Subcutaneous abdominal adipose tissue (tissue), 5 donors: Measurements from ENCODE around the gene NME7.

ENCODE experiments used
- H3K27ac ChIP-seq: one replicate; pipeline ENCODE4 v1.7.0; 2013; ENCODE audit warnings: low read depth, mild to moderate bottlenecking, inconsistent platforms, low read length, moderate library complexity
- H3K27me3 ChIP-seq, 5 donors: one replicate each; pipeline ENCODE4 v1.7.0; 2013; ENCODE audit warnings: low read length in 5 of 5, inconsistent platforms in 1 of 5; ENCODE audit not compliant: control insufficient read depth in 5 of 5, insufficient read depth in 4 of 5
- H3K36me3 ChIP-seq, 5 donors: one replicate each; pipeline ENCODE4 v1.7.0; 2013; ENCODE audit warnings: low read length in 5 of 5; ENCODE audit not compliant: control insufficient read depth in 5 of 5, insufficient read depth in 5 of 5
- H3K4me1 ChIP-seq, 5 donors: one replicate each; pipeline ENCODE4 v1.7.0; 2013; ENCODE audit warnings: low read length in 5 of 5, mild to moderate bottlenecking in 3 of 5, moderate library complexity in 1 of 5; ENCODE audit not compliant: control insufficient read depth in 5 of 5, insufficient read depth in 5 of 5
- H3K4me3 ChIP-seq, 5 donors: one replicate each; pipeline ENCODE4 v1.7.0; 2013; ENCODE audit warnings: low read length in 5 of 5, low read depth in 1 of 5
- H3K9ac ChIP-seq, 5 donors: one replicate each; pipeline ENCODE4 v1.7.0; 2013; ENCODE audit warnings: low read length in 5 of 5, mild to moderate bottlenecking in 4 of 5, moderate library complexity in 3 of 5
- H3K9me3 ChIP-seq, 5 donors: one replicate each; pipeline ENCODE4 v1.7.0; 2013; ENCODE audit warnings: low read length in 5 of 5; ENCODE audit not compliant: control insufficient read depth in 5 of 5
- donor health status: healthy.
- donor health status: healthy.
- donor health status: healthy.
- donor health status: healthy.
- donor health status: healthy.

Gene NME7

DNA sequence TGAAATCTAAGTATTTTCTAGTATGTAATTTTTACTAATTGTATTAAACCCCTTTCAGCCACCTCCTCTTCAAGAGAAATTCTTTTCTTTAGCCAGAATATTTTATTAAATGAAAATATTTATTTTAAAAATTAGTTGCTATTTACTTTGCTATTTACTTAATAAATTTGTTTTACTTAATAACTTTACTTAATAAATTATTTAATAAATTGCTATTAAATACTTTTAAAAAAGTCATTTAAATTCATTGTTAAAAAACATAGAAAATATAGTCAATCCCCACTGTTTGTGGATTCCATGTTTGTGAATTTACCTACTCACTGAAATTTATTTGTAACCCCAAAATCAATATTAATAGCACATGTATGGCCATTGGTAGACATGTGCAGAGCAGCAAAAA lies 155.5 kb downstream of the NME7 start:
- Histone ChIP-seq H3K4me3 (no peak overlapping the region), H3K27me3 (no peaks in the 10 kb centered on the region), H3K4me1 (no peaks in the 10 kb centered on the region), H3K27ac (no peak overlapping the region), H3K9ac (no peak overlapping the region), H3K36me3 (peaks cover 0 to 4% (median 0%) of the 10 kb centered on the region in 5 donors), H3K9me3 (no peaks in the 10 kb centered on the region)

DNA sequence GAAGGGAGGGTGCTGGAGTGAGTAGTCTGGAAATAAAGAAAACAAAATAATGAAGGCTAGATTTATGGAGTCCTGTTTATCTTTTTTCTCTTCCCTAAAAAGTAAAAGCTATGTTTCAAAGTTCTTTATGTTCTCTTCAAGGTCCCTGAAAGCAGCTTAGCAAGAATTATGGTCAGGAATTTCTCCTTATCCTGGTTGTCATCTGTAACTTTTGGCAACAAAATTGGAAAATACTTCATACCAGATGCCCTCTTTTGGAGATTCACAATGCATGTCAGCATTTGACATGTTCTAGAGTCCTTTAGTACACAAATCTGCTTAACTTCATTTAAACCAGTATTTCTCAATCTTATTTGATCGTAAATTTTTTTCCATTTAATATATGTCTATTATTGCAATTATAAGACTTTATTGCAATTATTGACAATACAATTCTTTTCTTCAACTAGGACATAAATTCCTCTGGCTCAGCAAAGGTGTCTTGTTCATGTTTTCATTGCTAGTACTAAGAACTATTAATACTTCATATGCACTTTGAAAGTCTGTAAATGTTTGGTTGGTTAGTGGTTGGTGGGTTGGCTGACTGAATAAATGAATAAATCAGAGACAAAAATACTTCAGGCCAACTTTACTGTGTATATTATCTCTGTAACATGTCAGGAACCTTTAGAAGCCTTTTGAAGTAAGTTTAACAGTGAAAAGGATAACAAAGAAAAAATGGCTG lies 159.6 kb downstream of the NME7 start:
- Histone ChIP-seq H3K4me1 (no peaks in the 10 kb centered on the region), H3K9me3 (no peaks in the 10 kb centered on the region), H3K27ac (no peak overlapping the region), H3K9ac (no peak overlapping the region), H3K4me3 (no peak overlapping the region), H3K27me3 (no peaks in the 10 kb centered on the region), H3K36me3 (no peaks in the 10 kb centered on the region)

- no peak overlapping the region for H3K27ac ChIP-seq
- no peaks in the 10 kb centered on the region for H3K36me3 ChIP-seq
- no peaks in the 10 kb centered on the region for H3K27me3 ChIP-seq
- no peak overlapping the region for H3K9ac ChIP-seq
- H3K4me1 ChIP-seq, result no peaks in the 10 kb centered on the region
- H3K4me3 ChIP-seq, result no peak overlapping the region
- no peaks in the 10 kb centered on the region for H3K9me3 ChIP-seq
These were observed 163.4 kb downstream of the NME7 start for GRCh38 chr1:169204157-169204556.

DNA sequence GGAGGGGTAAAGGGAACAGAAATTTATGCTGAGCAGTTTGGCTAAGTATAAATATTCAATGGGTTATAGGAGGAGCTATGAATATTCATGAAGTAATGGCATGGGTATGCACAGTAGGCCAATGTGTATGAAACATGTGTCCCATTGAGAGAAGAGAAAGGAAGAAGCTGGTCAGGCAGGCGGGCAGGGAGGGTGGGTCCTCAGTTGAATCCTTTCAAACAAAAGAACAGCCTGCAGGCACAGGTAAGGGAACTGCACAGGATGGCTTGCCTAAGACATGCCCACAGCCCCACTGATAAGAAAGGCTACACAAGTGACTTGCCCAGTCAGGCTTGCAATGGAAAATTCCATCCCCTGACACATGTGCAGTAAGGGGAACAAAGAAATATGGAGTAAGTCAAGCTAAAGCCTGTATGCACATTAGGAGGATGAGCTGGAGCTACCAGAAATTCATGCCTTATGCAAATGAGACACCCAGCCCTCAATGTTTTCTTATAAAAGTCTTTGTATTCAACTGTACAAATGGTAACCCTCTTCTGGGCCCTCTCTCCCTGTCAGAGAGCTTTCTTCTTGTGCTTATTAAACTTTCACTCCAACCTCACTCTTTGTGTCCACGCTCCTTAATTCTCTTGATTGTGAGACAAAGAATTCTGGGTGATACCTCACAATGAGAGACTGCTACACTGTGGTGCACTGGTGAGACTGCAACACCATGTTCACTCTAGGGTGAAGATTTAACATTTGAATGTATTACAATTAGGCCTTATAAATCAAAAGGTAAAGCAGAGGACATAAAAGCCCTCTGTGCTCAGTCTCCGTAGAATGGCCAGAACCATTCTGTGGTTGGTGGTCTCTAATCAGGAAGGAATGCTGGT lies 164.6 kb downstream of the NME7 start:
- Histone ChIP-seq H3K4me1 (no peaks in the 10 kb centered on the region), H3K9ac (no peak overlapping the region), H3K4me3 (no peak overlapping the region), H3K27me3 (no peaks in the 10 kb centered on the region), H3K27ac (no peak overlapping the region), H3K9me3 (no peaks in the 10 kb centered on the region), H3K36me3 (no peaks in the 10 kb centered on the region)

GRCh38 chr1:169201084-169201619 lies 166.4 kb downstream of the NME7 start:
- Histone ChIP-seq H3K4me1 (no peaks in the 10 kb centered on the region), H3K36me3 (no peaks in the 10 kb centered on the region), H3K9me3 (no peaks in the 10 kb centered on the region), H3K9ac (no peak overlapping the region), H3K4me3 (no peak overlapping the region), H3K27ac (no peak overlapping the region), H3K27me3 (no peaks in the 10 kb centered on the region)

GRCh38 chr1:169200319-169200718 lies 167.3 kb downstream of the NME7 start:
- Histone ChIP-seq H3K9me3 (no peaks in the 10 kb centered on the region), H3K27me3 (no peaks in the 10 kb centered on the region), H3K4me3 (no peak overlapping the region)

GRCh38 chr1:169196581-169196980 lies 171.0 kb downstream of the NME7 start:
- Histone ChIP-seq H3K36me3 (no peaks in the 10 kb centered on the region), H3K27ac (no peak overlapping the region), H3K9me3 (no peaks in the 10 kb centered on the region), H3K27me3 (no peaks in the 10 kb centered on the region), H3K4me1 (peaks cover 0 to 3% (median 0%) of the 10 kb centered on the region in 5 donors), H3K9ac (no peak overlapping the region), H3K4me3 (no peak overlapping the region)

More at GRCh38 chr1:169200319-169200718, 167.3 kb downstream of the NME7 start:
- Histone ChIP-seq H3K4me1 (no peaks in the 10 kb centered on the region), H3K27ac (no peak overlapping the region), H3K9ac (no peak overlapping the region), H3K36me3 (no peaks in the 10 kb centered on the region)

DNA sequence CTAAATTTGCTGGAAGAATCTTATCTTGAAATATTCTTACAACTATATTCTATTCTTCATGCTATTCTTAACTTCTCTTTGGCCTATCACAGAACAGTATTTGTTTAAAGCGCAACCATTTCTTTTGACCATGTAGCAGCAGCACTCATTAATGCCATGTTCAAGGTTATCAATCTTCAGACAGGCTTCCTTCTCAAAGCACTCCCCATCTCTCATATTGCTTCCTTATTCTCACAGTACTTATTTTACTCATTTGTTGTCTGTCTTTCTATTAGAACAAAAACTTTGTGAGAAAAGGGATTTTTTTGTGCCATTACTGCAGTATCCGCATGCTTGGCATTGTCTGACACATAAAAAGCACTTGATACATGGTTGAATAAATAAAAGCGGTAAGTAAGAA lies 171.4 kb downstream of the NME7 start:
- Histone ChIP-seq H3K9me3 (no peaks in the 10 kb centered on the region), H3K9ac (no peak overlapping the region), H3K4me1 (peaks cover 0 to 3% (median 0%) of the 10 kb centered on the region in 5 donors), H3K4me3 (no peak overlapping the region), H3K27me3 (no peaks in the 10 kb centered on the region), H3K27ac (no peak overlapping the region), H3K36me3 (no peaks in the 10 kb centered on the region)

DNA sequence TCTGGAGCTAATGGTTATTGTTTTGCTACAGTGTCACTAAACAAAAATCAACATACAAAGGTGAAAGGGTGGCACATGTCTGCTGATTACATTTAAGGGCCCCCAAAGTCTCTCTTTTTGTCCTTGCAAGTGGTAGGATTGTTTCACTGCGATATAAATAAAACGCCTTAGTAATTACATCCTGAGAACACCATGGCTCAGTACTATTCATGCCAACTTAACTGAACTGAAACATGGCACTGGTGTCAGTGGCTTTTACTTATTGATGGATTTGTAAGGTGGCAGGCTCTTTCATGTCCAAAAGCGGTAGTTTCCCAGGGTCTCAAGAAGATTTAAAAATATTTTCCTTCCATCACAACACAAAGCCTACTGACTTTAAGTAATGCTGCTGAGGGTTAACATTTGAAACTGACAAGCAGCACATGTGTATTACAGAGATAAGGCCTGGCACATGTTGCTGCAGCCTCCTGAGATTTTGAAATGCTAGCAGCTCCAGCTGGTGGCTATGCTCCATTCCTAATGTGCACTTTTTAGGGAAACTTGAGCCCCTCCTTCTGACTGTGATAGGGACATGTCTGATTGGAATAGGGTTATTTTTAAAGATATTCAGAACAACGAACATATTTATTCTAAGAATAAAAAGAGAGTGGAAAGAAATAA lies 174.3 kb downstream of the NME7 start:
- Histone ChIP-seq H3K36me3 (no peaks in the 10 kb centered on the region), H3K27me3 (no peaks in the 10 kb centered on the region), H3K4me1 (peaks cover 0 to 3% (median 0%) of the 10 kb centered on the region in 5 donors), H3K9me3 (no peaks in the 10 kb centered on the region), H3K27ac (no peak overlapping the region), H3K4me3 (no peak overlapping the region), H3K9ac (no peak overlapping the region)

- H3K27me3 ChIP-seq, result no peaks in the 10 kb centered on the region
- H3K9me3 ChIP-seq, result no peaks in the 10 kb centered on the region
- H3K4me3 ChIP-seq, result no peak overlapping the region
- no peak overlapping the region for H3K27ac ChIP-seq
- H3K9ac ChIP-seq, result no peak overlapping the region
- peaks cover 0 to 4% (median 0%) of the 10 kb centered on the region in 5 donors for H3K4me1 ChIP-seq
- no peaks in the 10 kb centered on the region for H3K36me3 ChIP-seq
These were observed 181.5 kb downstream of the NME7 start for GRCh38 chr1:169186106-169186505.
